ENCODE results near the gene BPIFB3. TPM values are rescaled to one million over a fixed set of nuclear protein-coding genes. Genes with fewer than 3 reads are reported as not detected.

The BPIFB3 gene
- total and polyA plus RNA-seq, 9 of the 15 experiments (the other 6 are each of a cell fraction or from before 2014, with no cell fraction given): not detected

GRCh38 chr20:33093074-33093473 is 39.4 kb downstream of the BPIFB3 start:
- no peaks in the 10 kb centered on the region for H3K79me2 ChIP-seq (ENCODE audit: control insufficient read depth, insufficient read depth, low read length)
- in situ Hi-C loops (cut with MboI) (loop anchor here (10.0 kb wide), 1 partner anchor 202 kb away; no protein-coding TSS in a partner anchor), intact Hi-C loops (cut with micrococcal nuclease) (loop anchor here (10.0 kb wide), 1 partner anchor 298 kb away; no protein-coding TSS in a partner anchor)
- H3K9ac ChIP-seq (ENCODE audit: insufficient read depth in 1 of 2, low read depth in 2 of 2, low read length in 2 of 2): no peak overlapping the region
- H3K4me3 ChIP-seq: no peak overlapping the region
- no peak overlapping the region for H2AFZ ChIP-seq (ENCODE audit: low read depth, low read length)
- POLR2A ChIA-PET: no interaction called here
- TF ChIP-seq THAP12 (CRISPR knock-in tag; IDR thresholded peaks at IDR 0.05): no peak
- TF ChIP-seq TRIM28 (IDR thresholded peaks at IDR 0.05): no peak
- TF ChIP-seq ZNF668 (CRISPR knock-in tag; IDR thresholded peaks at IDR 0.05): no peak
- no peak for TF ChIP-seq SMAD3 (CRISPR knock-in tag; conservative IDR thresholded peaks at IDR 0.05)
- TF ChIP-seq NR2C2 (CRISPR knock-in tag; IDR thresholded peaks at IDR 0.05): no peak
- TF ChIP-seq NR2C2 (tag; IDR thresholded peaks at IDR 0.05): no peak
- TF ChIP-seq SIN3B (IDR thresholded peaks at IDR 0.05; ENCODE audit: low read depth): no peak
- no peak for TF ChIP-seq ATF3 (IDR thresholded peaks at IDR 0.05)
- TF ChIP-seq ATF3 (CRISPR knock-in tag; conservative IDR thresholded peaks at IDR 0.05): no peak
- TF ChIP-seq ELF1 (tag; IDR thresholded peaks at IDR 0.05): no peak
- no peak for TF ChIP-seq PHTF2 (CRISPR knock-in tag; IDR thresholded peaks at IDR 0.05)
- no peak for TF ChIP-seq GTF2F1 (IDR thresholded peaks at IDR 0.05; ENCODE audit: low read depth, low read length)
- no peak for TF ChIP-seq NRF1 (conservative IDR thresholded peaks at IDR 0.05 in 1 of 2, IDR thresholded peaks at IDR 0.05 in 1 of 2)
- TF ChIP-seq AFF4 (CRISPR knock-in tag; IDR thresholded peaks at IDR 0.05): no peak
- no peak for TF ChIP-seq PCBP2 (IDR thresholded peaks at IDR 0.05; ENCODE audit: low read depth, low read length, poor library complexity, severe bottlenecking)
- no peak for TF ChIP-seq ATF7 (IDR thresholded peaks at IDR 0.05)
- no peak for TF ChIP-seq KAT2B (IDR thresholded peaks at IDR 0.05; ENCODE audit: low read depth, low read length)
- no peak for FAIRE-seq
- ATAC-seq: no peak
- DNase-seq (ENCODE audit: extremely low read depth in 1 of 4, low spot score in 3 of 4): no peak
- H3K9me1 ChIP-seq (ENCODE audit: control insufficient read depth, insufficient read depth, low read length): no peaks in the 10 kb centered on the region
- 0% methylated on average over 1 of the region's 1 CpG for WGBS (ENCODE audit: insufficient coverage, low coverage, missing lambda C conversion rate)
- no peak overlapping the region for H3K4me2 ChIP-seq (ENCODE audit: insufficient read depth, low read length)
- H3K36me3 ChIP-seq (ENCODE audit: control insufficient read depth, insufficient read depth, low read length): no peaks in the 10 kb centered on the region
- CTCF ChIA-PET (ENCODE audit: low intra/inter-chr PET ratio): no interaction called here
- peaks cover 2 to 21% of the 10 kb centered on the region in 2 experiments; a peak in 3 of 5 replicates for H3K27me3 ChIP-seq (ENCODE audit: control insufficient read depth in 2 of 2, insufficient read depth in 2 of 2, low read length in 2 of 2)
- BruUV-seq (replicated peaks): no TSS peak
- no peaks in the 10 kb centered on the region for H4K20me1 ChIP-seq (replicated peaks; ENCODE audit: control insufficient read depth, insufficient read depth, low read length)
- no peak overlapping the region for H3K27ac ChIP-seq (ENCODE audit: extremely low read depth, low read depth, low read length)
- H3K4me1 ChIP-seq (replicated peaks in 1 of 2; ENCODE audit: control insufficient read depth in 2 of 2, insufficient read depth in 2 of 2, low read length in 2 of 2): no peaks in the 10 kb centered on the region
- H3K9me3 ChIP-seq (replicated peaks; ENCODE audit: control insufficient read depth, insufficient read depth, low read depth, low read length): no peaks in the 10 kb centered on the region
